HG02884 (cell line): ENCODE results near the gene FGF12.

Source experiments
- ATAC-seq: cut with Tn5 transposase; IDR thresholded peaks from one replicate; pipeline ENCODE4 v1.9.1; 2021; ENCODE audit warnings: mild to moderate bottlenecking, moderate library complexity; ENCODE audit not compliant: unreplicated experiment

The FGF12 gene

GRCh38 chr3:192277477-192277876, 449.9 kb downstream of the FGF12 start:
- ATAC-seq = no peak

- no peak for ATAC-seq
Observed at GRCh38 chr3:192275741-192276355, 451.5 kb downstream of the FGF12 start.

DNA sequence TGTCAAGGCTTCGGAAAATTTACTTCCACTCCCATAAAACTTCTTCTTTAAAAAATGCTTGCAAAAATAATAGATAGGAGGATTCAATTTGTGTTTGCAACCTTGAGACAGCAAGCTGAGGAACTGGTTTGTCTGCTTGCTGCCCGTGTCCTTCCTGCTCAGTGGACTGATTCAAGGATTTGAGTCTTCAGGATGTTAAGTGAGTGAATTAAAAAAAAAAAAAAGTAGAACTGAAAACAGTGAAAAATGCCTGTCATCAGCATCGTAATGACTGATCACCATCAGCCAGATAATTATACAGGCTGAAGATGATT, 453.7 kb downstream of the FGF12 start:
- no peak for ATAC-seq

DNA sequence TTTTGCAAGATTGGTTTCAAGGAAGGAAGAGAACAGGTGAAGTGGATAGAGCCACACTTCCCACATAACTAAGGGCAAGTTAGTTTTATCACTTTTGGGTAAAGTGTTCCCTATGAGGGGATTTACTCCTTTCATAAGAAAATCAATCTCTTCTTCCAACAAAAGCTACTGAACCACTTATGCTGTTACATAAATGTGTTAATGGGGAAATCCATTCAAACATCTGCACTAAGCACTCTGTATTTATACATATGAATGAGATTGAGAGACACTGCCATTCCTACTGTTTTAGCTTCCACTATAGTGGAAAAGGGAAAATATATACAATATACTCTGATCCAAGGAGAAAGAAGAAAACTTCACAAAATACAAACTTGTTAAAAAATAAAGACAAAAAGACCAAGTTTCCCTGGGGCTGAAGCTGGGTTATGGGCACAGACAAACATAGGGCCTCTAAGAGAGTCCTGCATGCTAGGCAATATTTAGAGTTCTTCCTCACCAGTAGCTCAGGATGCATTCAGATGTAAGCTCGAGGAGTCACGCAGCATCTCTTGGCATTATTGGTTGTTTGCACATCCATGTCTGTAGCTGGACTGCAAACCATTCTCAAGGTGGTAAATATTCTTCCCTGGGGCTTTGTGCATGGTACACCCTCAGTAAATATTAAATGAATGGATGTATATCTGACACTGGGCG, 454.2 kb downstream of the FGF12 start:
- ATAC-seq = no peak

DNA sequence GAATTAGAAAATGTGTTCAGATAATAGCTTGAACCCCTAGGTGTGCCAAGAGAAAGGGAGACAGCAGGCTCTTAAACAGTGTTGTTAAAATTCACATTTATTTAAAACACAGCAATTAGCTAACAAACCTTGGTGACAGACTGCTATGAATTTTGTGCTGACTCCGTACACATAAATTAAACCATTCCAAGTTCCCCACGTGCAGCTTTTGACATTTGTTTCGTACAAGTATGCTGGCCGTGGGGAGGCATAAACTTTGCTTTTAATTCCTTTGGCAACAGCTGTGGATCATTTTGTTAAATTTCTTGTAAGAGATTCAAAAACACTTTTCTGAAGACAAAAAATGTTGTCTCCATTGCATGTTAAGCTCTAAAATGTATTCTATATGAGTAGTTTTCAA, 465.3 kb downstream of the FGF12 start:
- no peak for ATAC-seq

DNA sequence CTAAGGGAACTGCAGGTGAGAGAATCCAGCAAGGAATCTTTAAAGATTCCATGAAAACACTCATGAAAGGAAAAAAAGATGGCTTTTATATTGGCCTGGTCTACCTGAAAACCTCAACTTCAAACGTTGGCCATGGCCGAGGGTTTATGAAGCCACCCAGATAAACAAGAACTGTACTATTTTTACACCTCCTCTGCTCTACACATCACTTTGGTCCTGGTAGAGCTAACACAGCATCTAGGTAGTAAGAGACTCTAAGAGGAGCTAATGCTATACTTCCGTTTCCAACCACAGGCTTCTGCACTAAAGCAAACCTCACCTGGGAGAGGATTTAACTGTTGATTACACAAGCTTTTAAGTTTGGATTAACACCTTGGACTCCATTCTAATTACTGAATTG, 466.2 kb downstream of the FGF12 start:
- no peak for ATAC-seq

DNA sequence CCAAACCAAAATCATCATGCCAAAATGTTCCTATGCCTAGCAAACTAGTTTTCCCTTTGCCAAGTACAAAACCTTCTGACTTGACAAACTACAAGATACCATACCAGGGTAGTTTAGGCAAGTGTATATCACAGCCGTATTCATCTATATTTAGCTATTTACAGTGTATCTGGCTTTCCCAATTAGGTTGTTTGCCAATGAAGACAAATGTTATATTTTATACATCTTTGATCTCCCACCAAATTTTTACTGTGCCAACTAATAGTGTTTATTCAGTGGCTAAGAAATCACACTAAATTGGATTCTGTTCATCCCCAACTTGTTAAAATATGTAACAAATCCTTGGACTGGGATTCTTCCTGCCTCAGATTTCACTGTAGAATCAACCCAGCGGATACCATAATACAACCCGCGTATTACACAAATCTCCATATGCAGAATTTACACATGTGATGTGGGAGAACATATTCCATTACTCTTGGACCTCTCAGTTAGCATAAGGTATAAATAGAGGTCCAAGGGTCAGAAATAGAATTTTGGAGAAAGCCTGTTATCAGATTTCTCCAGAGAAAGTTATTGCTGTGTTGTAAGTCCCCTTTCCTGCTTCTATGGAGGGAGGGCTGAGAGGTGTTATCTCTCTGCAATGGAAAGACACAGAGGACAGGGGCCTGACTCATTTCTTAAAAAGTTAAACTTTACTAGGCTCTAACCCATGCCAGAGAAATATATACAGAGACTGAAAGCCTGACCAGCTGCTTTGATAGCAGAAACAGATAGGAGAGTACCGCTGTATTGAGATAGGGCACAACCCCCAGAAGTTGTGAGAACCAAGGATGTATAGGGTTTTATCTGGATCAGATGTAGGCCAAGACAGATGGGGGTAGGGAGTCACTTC, 467.0 kb downstream of the FGF12 start:
- ATAC-seq = no peak

DNA sequence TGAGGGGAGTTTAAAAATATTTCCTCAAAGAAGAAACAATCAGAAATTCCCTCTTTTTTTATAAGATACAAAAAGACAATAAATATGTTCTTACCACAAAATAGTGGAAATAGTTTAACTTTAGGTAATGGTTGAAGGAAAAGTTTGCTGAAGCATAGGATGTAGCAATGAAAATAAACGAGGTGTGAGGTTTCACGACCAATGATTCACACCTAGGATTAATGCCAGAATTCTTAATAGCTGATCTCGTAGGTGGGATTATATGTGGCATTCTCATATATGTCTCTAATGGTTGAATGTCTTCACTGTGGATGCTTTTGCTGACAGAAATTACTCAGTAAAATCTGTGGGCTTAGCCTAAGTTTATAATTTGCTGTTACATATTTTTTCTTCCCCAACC, 467.7 kb downstream of the FGF12 start:
- no peak for ATAC-seq

- no peak for ATAC-seq
Observed at GRCh38 chr3:192258721-192259120, 468.6 kb downstream of the FGF12 start.

GRCh38 chr3:192255839-192256238, 471.5 kb downstream of the FGF12 start:
- no peak for ATAC-seq

GRCh38 chr3:192253138-192253887, 474.0 kb downstream of the FGF12 start:
- ATAC-seq = no peak

GRCh38 chr3:192249516-192249915, 477.8 kb downstream of the FGF12 start:
- ATAC-seq = no peak

GRCh38 chr3:192246847-192247559, 480.3 kb downstream of the FGF12 start:
- ATAC-seq = no peak

GRCh38 chr3:192244591-192244990, 482.8 kb downstream of the FGF12 start:
- no peak for ATAC-seq

- no peak for ATAC-seq
Observed at GRCh38 chr3:192239956-192240355, 487.4 kb downstream of the FGF12 start.

DNA sequence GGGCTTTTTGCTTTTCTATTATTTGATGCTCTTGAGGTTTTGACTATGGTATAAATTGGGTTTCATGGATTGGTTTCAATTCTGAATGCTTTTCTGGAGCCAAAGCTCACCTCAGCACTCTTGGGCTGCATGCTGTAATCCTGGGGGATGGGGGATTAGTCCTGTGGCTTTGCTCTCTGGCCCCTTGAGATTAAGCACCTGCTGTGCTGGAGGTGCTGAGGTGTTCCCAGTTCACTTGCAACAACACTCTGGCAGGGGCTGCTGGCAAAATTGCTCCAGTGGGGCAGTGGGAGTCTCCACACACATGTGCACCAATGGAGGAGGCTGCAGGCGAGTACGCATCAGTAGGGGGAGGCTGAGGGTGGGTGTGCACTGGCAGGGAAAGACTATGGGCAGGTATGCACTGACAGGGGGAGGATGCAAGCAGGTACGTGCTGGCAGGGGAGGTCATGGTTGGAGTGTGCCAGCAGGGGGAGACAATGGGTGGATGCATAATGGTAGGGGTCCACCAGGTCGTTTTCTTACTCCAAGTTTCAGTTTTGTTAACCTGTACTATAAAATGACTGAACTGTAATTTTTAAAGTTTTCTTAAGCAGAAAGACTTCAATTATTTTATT, 489.2 kb downstream of the FGF12 start:
- no peak for ATAC-seq

- ATAC-seq = no peak
Observed at GRCh38 chr3:192229866-192230265, 497.5 kb downstream of the FGF12 start.

DNA sequence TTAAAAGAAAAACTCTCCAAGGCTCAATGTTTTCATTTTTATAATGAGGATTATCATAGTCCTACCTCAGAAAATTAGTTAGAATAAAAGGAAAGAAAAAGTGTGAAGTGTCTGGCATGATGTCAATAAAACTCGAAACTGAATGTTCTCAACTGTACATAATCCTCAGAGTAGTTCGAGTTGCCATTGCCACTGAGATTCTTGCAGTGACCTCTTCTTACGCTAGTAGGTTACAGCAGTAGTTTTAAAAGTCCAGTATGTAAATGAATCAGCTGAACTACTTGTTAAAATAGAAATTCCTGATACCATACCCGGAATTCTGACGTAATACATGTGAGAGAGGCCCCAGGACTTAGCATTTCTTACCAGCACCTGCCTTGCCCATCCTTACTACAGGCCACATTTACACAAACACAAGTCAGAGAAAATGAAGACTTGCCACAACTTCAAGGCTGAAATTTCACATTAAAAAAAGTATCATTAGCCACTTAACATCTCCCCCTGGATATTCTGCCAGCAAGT, 502.6 kb downstream of the FGF12 start:
- ATAC-seq = no peak

GRCh38 chr3:192223815-192224214, 503.5 kb downstream of the FGF12 start:
- ATAC-seq = no peak

GRCh38 chr3:192220915-192221314, 506.4 kb downstream of the FGF12 start:
- ATAC-seq = no peak
